ENCODE measurements around the gene IL2RG. TPM values are rescaled to one million over a fixed set of nuclear protein-coding genes. Genes with fewer than 3 reads are reported as not detected.

The IL2RG gene
- total RNA-seq, 4 donors from 2014 or later = 4.6 to 12.2 (median 5.5) TPM

GRCh38 chrX:71099736-71100135 lies 11.6 kb downstream of the IL2RG start:
- Histone ChIP-seq H3K9me3 (no peaks in the 10 kb centered on the region), H3K36me3 (no peaks in the 10 kb centered on the region), H3K4me1 (peaks cover 0 to 47% (median 6%) of the 10 kb centered on the region in 4 donors), H3K4me3 (no peak overlapping the region), H3K27ac (no peak overlapping the region), H3K27me3 (peaks cover 0 to 7% of the 10 kb centered on the region in 2 donors)
- no peak for TF ChIP-seq EP300 (IDR thresholded peaks at IDR 0.05)
- no peak for TF ChIP-seq CTCF (IDR thresholded peaks at IDR 0.05)
- no peak for TF ChIP-seq POLR2A (IDR thresholded peaks at IDR 0.05)
- 61 to 68% methylated on average over 2 to 4 of the region's 4 CpGs for WGBS, 2 donors
- DNase-seq (ENCODE audit: low spot score in 2 of 2) = no peak

- DNase-seq (ENCODE audit: low spot score in 2 of 2) = no peak
- WGBS, 2 donors = 41 to 57% methylated on average over 5 of the region's 5 CpGs
- H3K4me3 ChIP-seq = no peak overlapping the region
- TF ChIP-seq EP300 (IDR thresholded peaks at IDR 0.05) (no peak), CTCF (IDR thresholded peaks at IDR 0.05) (no peak), POLR2A (IDR thresholded peaks at IDR 0.05) (no peak)
- H3K27me3 ChIP-seq = peaks cover 0 to 7% of the 10 kb centered on the region in 2 donors
- no peaks in the 10 kb centered on the region for H3K9me3 ChIP-seq
- H3K4me1 ChIP-seq = peaks cover 0 to 42% (median 6%) of the 10 kb centered on the region in 4 donors
- no peaks in the 10 kb centered on the region for H3K36me3 ChIP-seq
- peak overlapping the region in 1 of 4 donors; percentile 89 for H3K27ac ChIP-seq
Measured at GRCh38 chrX:71098951-71099506, 12.3 kb downstream of the IL2RG start.

GRCh38 chrX:71098302-71098701 lies 13.1 kb downstream of the IL2RG start:
- Histone ChIP-seq H3K4me3 (no peak overlapping the region), H3K4me1 (peaks cover 0 to 34% (median 3%) of the 10 kb centered on the region in 4 donors), H3K27me3 (peaks cover 0 to 7% of the 10 kb centered on the region in 2 donors), H3K9me3 (no peaks in the 10 kb centered on the region), H3K27ac (peak overlapping the region in 1 of 4 donors; percentile 89), H3K36me3 (no peaks in the 10 kb centered on the region)
- 3 to 30% methylated on average over 2 of the region's 2 CpGs for WGBS, 2 donors
- TF ChIP-seq EP300 (IDR thresholded peaks at IDR 0.05) (no peak), CTCF (IDR thresholded peaks at IDR 0.05) (peak; percentile 23 to 60 (median 41)), POLR2A (IDR thresholded peaks at IDR 0.05) (no peak)
- peak; percentile 42 to 61 for DNase-seq (ENCODE audit: low spot score in 2 of 2)

GRCh38 chrX:71096760-71097032 lies 14.7 kb downstream of the IL2RG start:
- H3K27ac ChIP-seq = peak overlapping the region; percentile 73 to 89 (median 83)

More at GRCh38 chrX:71096760-71097032, 14.7 kb downstream of the IL2RG start:
- H3K4me1 ChIP-seq = peaks cover 0 to 26% (median 3%) of the 10 kb centered on the region in 4 donors
- TF ChIP-seq EP300 (IDR thresholded peaks at IDR 0.05) (no peak), CTCF (IDR thresholded peaks at IDR 0.05) (no peak), POLR2A (IDR thresholded peaks at IDR 0.05) (no peak)
- no peaks in the 10 kb centered on the region for H3K36me3 ChIP-seq
- WGBS, 2 donors = 20 to 31% methylated on average over 1 to 7 of the region's 9 CpGs
- peak overlapping the region; percentile 44 to 65 (median 57) for H3K4me3 ChIP-seq
- DNase-seq (ENCODE audit: low spot score in 2 of 2) = no peak
- H3K27me3 ChIP-seq = peaks cover 0 to 7% of the 10 kb centered on the region in 2 donors
- H3K9me3 ChIP-seq = no peaks in the 10 kb centered on the region
